Stimulated activated CD8-positive, alpha-beta memory T cell treated with anti-CD3 and anti-CD28 coated beads, Interleukin-4, amount 100 ng/mL, for 24 hours (primary cell): ENCODE measurements around the gene KCNA10.

Experiments
- DNase-seq: peaks from one replicate; pipeline ENCODE4 v3.0.0-alpha.2; 2020; ENCODE audit warnings: low read depth

Gene KCNA10

GRCh38 chr1:110495926-110496600 is 22.9 kb downstream of the KCNA10 start:
- peak; percentile 58 for DNase-seq

GRCh38 chr1:110494522-110495406 is 24.2 kb downstream of the KCNA10 start:
- no peak for DNase-seq

- no peak for DNase-seq
These were observed 24.9 kb downstream of the KCNA10 start for GRCh38 chr1:110494036-110494435.

DNA sequence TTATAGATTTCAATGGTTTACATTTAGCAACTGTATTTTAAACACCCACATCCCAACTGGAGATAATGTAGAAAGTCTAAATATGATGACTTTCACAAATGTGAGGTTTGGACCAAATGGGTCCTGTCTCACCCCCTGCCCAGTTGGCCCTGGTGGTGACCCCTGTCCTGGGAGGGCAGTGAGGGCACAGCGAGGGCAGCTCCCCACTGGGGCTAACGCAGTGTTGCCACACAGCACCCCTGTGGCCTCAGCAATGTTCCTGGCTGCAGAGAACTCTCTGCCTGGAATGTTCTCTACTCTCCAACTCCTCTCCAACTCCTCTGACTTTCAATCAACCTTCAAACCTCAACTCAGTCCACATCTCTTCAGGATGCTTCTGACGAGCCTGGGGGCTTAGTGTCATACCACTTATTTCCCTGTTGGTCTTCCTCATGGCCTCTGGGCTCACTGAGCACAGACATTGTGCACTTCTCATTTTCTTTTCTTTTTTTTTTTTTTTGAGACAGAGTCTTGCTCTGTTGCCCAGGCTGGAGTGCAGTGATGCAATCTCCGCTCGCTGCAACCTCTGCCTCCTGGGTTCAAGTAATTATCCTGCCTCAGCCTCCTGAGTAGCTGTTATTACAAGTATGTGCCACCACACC is 25.8 kb downstream of the KCNA10 start:
- no peak for DNase-seq

DNA sequence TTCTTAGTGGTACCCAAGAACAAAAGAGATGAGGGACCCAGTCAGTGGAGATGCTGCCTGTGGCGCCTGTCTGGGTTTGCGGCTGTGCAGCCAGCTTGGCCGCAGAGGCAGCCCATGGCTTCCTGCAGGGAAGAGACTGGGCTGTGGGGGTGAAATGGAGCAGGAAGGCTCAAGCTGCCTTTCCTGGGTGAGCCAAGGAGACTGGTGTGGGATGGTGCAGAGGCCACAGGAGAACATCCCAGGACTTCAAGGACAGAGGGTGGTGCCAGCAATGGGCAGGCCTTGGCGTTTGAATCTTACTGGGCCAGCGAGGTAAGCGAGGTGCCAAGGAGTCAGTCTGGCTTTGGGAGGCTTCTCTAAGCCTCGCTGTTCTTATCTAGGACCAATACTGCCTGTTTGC is 26.4 kb downstream of the KCNA10 start:
- no peak for DNase-seq

DNA sequence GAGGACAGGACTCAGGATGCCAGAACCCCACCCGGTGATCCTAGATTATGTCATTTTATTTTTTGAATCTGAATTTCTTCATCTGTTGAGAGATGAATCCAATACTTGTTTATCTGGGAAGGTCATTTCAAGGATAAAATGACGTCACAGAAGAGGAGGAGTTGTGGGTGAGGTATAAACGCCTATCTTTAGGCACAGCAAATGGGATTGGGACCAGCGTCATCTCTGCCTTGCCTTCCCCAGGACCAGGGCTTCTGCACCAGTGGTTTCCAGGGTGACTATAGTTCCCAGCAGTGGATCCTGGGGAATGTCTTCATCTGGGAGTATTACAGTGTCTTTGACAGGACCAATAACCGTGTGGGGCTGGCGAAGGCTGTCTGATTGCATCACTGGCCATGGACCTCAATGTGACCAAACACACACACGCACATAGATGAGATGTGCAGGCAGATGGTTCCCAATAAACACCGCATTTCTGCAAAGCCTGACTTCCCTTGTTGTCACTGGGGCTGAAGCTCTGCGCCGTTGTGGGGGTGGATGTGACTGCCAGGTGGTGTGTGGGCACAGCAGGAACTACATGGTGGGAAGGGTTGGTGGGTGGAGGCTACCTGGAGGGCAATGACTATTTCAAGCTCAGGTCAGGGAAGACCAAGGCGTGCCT is 28.1 kb downstream of the KCNA10 start:
- DNase-seq: no peak

DNA sequence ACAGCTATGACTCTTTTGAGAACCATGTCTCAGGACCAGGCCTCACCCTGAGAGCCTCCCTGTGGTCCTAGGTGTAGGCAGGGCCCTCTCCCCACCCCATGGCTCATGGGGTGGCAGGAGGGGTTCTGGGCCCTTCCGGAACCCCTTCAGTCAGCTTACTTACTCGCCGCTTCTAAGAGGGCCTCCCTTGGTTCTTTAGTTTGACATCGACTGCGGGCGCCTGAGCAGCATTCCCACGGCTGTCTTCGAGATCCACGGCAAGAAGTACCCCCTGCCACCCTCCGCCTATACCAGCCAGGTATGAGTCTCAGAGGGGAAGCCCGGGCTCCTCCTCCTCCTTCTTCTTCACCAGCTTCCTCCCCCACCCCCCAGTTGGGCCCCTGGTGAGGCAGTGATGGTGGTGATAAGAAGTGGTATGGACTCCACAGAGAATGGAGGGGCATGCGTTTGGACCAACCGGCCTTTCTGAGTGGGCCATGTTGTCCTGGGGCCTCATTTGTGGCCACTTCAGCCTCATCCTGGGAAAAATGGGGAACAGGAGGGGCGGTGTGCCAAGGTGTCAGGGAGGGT is 28.9 kb downstream of the KCNA10 start:
- DNase-seq: no peak

- no peak for DNase-seq
These were observed 29.6 kb downstream of the KCNA10 start for GRCh38 chr1:110489406-110489805.

DNA sequence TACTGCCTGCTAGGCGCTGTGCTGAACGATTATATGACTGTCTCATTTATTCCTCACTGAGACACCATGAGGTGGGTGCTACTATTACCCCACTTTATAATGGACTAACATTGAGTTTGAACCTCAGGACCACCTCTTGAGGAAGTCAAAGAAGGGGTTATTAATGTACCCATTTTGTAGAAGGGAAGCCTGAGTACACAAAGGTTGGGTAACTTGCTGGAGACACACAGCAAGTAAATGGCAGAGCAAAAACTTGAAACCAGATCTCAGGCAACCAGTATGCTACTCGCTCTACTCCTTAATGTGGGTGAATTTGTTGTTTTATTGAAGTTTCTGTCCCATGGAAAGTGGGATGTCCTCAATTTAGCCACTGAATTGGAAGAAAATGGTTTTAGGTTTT is 30.1 kb downstream of the KCNA10 start:
- DNase-seq: no peak

GRCh38 chr1:110488161-110488560 is 30.8 kb downstream of the KCNA10 start:
- DNase-seq: no peak

DNA sequence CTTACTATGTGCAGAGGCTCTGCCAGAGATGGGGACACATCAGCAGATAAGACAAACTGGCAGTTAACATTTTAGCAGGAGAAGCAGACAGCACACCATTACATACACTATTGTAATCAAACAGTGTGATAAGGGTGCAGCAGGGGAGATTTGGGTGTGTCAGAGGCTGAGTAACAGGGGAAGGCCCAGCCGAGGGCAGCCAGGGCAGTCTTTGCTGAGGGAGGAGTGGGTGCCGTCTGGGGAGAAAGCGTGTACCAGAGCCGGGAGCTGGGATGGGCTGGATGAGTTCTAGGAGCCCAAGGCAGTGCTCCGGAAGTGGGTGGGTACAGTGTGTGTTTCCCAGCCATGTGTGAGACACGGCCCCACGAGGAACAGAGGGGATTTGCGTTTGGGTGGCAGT is 31.2 kb downstream of the KCNA10 start:
- no peak for DNase-seq

DNA sequence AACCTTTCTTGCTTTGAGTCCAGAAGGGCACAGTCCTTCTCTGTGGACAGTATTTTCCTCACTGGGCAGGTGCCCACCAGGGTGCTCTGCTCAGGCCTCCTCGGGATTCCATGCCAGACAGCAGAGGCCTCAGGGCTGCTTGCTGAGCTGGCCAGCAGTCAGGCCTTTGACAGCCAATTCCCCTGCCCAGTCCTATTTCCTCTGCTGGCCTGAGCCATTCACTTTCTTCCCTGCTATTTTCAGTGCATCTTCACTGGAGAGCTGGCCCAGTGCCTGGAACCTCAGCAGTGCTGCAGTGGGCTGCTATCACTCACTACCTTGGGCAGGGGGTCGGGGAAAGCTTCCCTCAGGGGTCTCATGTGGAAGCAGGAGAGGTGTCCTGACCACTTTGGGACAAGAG is 33.2 kb downstream of the KCNA10 start:
- no peak for DNase-seq

DNA sequence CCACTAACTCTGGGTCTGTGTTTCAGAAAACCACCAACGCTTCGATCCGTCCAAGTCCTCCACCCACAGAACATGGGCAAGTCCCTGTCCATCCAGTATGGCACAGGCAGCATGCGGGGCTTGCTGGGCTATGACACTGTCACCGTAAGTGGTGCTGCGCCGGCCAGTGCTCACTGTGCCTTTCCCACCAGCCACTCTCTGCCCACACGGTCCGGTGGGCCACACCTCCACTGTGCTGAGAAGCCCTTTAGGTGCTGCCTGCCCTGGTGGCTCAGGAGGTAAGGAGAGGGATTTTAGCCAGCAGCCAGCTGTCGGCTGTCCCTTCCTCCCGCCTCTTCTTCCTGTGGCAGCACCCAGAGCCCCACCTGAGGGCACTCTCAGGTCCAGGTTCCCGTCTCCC is 34.2 kb downstream of the KCNA10 start:
- no peak for DNase-seq

DNA sequence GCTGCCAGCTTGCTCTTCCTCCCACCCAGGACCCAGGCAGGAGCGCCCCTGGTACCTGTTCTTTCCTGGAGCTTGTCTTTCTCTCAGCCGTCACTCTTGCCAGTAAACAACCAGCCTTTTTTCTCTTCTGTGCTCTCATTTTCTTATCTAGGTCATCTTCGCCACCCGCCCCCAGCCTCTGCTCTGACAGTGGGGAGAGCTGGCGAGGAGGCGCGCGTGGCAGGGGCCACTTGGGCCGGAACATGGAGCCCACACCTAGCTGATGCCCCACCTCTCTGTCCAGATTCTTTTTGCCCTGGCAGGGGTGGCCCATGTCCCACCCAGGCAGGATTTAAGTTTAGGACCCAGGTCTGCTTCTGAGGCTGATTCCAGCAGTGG is 35.7 kb downstream of the KCNA10 start:
- DNase-seq: no peak

DNA sequence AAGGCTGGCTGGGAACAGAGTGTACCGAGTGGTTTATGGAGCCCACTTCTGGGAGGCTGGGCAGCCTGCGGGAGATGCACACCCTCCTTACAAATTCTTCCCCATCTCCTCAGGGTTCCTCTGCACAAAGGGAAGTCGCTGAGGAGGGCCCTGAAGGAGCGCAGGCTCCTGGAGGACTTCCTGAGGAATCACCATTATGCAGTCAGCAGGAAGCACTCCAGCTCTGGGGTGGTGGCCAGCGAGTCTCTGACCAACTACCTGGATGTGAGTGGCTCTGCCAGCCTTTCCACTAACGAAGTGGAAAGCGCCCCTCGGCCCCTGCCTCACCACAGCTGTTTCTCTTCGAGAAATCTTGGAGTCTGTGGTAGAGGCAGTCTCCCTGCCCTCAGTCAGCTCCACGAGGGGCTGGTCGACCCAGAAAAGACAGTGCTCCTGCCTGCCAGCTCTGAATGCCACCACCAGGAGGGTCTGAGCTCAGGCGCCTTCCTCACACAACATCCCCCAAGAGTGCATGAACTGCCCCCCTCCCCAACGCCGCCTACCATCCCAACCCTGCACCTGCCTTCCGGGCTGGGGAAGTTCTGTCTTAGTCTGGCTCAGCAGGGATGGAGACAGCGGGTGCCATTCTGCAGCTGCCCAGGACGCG is 36.2 kb downstream of the KCNA10 start:
- DNase-seq: no peak

GRCh38 chr1:110481968-110482623 is 36.9 kb downstream of the KCNA10 start:
- DNase-seq: no peak

DNA sequence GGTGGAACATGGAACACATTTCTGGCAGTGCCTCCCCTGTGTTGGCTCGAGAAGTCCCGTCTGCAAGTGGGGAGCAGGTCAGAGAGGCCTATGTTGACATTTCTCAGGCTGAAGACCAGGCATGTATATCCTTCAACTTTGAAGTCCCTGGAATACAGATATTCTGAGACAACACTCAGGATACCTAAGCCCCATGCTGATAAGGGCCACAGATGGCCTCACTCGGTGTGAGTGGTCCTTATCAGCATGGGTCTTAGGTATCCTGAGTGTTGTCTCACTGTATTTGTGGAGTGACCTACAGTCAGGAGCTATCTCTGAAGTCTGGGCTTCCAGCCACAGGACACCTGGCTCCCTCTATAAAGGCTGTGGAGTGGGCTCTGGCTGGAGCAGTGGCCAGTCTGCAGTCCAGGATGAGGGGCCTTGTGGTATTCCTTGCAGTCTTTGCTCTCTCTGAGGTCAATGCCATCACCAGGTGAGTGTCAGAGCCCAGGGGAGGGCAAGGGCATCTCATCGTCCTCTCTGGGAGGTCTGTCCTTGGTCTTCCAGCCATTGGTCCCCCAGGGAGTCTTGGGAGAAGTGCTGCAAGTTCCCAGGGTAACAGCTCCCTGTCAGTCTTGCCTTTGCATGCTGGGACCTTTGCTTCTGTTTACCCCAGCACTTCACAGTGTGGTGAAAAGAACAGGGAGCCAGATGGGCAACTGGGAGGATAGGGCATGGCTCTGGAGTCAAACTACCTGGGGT is 38.4 kb downstream of the KCNA10 start:
- DNase-seq: no peak

DNA sequence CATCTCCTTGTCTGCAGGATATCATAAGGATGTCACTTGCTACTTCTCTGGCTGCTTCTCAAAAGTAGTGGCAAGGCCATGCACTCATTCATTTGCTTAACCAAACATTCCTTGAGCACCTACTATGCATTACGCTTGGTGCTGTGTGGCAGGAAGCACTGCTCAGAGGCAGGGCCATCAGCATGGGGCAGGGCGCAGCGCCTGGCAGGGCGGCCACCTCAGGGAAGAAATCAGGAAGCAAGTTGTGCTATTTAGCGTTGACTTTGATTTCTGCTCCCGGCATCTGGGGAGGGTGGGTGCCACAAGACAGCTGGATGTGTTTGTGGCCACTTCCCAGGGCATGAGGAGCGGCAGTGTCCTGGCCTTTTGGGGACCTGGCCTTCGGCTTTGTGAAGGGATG is 40.1 kb downstream of the KCNA10 start:
- DNase-seq: no peak

DNA sequence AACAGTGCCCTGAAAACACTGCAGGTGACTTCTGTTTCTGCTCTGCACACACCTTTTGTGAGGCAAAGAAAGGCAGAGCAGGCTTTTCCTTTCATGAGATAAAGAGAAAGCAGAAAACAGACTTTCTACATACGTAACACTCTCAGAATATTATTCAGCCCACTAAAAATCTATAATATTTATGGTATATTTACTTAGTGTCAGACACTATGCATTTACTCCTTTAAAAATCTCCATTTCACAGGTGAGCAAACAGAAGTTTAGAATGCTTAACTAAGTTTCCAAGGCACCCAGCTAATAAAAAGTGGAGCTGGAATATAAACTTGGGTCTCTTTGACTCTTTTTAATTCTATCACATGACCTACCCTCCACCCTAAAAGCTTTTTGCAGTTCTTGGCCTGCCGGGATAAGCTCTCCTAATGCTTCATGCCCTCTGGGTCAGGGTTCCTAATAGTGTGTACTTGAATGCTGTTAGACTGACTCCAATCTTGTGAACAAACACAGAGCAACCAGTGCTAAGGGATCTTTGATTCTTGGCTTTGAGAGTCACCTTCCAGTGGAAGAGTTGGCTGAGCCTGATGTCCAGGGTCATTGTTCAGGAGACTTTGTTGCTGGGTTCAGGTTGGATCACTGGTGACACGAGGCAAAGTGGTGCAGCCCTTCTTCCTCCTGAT is 40.9 kb downstream of the KCNA10 start:
- DNase-seq: no peak

DNA sequence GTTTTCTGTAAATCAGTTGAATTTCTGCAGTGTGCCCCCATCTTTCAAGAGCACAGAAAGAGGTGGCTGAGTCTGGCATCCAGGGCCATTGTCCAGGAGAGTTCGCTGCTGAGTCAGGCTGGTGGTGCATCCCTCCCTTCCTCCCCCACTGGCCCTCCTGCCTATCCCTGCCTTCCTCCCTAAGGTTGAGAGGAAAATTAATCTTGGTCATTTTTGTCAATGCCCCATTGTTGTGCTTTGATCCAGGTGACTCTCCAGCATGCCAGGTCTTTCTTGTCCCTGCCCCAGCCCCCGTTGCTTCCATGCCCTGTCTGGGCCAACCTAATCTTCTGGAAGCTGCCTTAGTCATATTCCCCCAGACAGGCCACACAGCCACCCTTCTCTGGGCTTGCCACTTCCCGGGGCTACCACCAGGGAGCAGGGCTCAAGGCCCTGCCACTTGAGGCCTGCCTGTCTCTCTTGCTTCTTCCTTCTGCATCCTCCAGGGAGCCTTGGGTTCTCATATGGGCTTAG is 41.5 kb downstream of the KCNA10 start:
- no peak for DNase-seq
